AG20443 (cell line): ENCODE measurements around the gene EIF4G3.
"Not testable (repeated sequence)": the region's sequence is repeated elsewhere in the genome, so short reads cannot be mapped to it uniquely, and the experiment has no call there.

Experiments
- DNase-seq: peaks from one replicate; pipeline ENCODE4 v3.0.0; 2012; ENCODE audit warnings: low spot score, mixed read lengths

EIF4G3 gene

DNA sequence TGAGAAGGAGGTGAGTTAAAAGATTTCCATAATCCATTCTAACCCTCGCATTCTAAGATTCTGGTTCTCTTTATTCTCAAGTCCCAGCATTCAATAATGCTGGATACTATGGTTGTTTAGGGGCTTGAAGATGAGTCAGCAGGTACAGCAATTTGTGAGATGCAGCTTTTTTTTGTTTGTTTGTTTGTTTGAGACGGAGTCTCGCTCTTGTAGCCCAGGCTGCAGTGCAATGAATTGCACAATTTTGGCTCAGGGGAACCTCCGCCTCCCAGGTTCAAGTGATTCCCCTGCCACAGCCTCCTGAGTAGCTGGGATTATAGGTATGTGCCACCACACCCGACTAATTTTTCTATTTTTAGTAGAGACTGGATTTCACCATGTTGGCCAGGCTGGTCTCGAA lies 23.3 kb downstream of the EIF4G3 start:
- no peak for DNase-seq

DNA sequence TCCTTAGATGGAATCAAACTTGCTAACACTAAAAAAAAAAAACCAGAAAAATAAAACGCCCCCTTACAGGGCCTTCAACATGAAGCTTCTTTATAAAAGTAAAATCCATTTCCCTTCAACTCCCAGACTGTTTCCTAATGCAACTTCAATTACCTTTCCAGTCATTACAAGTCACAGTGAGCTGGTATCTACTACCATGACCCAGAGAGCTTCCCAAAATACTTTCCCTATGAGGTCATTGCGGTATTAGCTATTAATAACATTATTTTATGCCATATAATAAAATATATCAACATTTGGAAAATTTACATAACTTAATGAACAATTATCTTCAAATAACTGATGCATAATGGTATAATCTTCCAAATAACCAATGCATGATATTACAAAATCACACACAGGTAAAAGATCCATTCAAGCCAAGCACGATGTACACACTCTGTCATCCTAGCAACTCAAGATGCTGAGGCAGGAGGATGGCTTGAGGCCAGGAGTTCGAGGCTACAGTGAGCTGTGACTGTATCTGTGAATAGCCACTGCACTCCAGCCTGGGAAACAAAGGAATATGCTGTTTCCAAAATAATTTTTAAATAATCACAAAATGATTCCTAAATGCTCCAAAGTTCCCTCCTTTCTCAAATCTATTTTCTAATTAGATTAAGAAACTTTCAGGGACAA lies 24.1 kb downstream of the EIF4G3 start:
- DNase-seq = no peak

DNA sequence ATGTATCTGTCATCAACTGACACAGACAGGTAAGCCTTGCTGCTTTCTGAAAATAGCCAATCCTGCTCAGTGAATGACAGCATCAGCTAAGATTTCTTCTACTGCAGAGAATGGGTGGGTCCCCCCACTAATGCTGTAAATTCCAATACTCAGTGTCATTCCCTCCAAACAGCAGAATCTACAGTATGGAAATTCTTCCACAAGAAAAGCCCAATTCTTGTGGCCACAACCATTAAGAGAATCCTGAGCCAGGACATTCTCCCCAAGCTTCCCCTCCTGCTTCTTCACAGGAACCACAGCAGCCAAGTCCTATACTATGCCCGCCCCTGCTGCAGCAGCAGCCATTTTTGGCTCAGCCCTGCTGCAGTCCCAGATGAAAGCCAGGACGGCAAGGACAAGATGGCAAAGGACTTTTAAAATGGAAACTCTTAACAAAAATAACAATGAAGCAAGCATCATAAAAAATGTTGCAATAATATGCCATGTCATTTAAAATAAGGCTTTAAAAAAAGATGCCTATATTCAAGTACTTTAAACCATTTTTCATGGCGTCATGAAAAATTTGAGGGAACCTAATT lies 26.8 kb downstream of the EIF4G3 start:
- peak; percentile 86 for DNase-seq

GRCh38 chr1:21149430-21149854 lies 27.3 kb downstream of the EIF4G3 start:
- DNase-seq = peak; percentile 69

- DNase-seq = no peak
These were observed 32.9 kb downstream of the EIF4G3 start for GRCh38 chr1:21143752-21144151.

GRCh38 chr1:21143138-21143537 lies 33.6 kb downstream of the EIF4G3 start:
- DNase-seq = no peak

GRCh38 chr1:21141030-21141429 lies 35.7 kb downstream of the EIF4G3 start:
- no peak for DNase-seq

- DNase-seq = no peak
These were observed 37.1 kb downstream of the EIF4G3 start for GRCh38 chr1:21139601-21140000.

GRCh38 chr1:21136344-21136743 lies 40.4 kb downstream of the EIF4G3 start:
- not testable (repeated sequence) for DNase-seq

- DNase-seq = no peak
These were observed 45.5 kb downstream of the EIF4G3 start for GRCh38 chr1:21131200-21131599.

DNA sequence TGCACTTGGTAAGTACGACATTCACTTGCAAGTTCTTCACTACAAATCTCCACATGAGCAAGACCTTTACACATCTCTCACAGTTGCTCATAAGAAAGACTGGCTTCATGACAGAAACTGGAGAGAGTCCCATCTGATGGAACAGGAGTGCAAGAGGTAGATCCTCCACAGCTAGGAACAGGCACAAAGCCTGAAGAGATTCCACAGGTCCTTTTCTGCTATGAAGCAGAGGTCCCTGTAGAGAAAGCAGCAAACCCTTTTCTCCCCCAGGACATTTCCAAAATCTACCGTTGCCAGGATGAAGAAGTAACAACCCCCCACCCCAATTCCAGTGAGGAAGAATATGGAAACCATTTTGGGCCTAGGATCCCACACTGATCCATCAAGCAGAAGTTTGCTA lies 47.3 kb downstream of the EIF4G3 start:
- DNase-seq = no peak

DNA sequence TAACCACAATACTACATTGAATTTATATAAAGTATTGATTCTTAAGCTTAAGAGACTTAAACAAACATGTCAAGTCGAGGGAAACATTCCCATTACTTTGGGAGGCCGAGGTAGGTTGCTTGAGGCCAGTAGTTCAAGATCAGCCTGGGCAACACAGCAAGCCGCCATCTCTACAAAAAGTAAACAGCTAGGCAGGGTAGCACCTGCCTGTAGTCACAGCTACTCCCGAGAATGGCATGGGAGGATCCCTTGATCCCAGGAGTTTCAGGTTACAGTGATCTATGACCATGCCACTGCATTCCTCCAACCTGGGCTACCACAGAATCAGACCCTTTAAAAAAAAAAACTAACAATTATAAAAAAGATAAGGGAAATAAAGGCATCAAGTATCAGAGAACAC lies 50.4 kb downstream of the EIF4G3 start:
- no peak for DNase-seq

DNA sequence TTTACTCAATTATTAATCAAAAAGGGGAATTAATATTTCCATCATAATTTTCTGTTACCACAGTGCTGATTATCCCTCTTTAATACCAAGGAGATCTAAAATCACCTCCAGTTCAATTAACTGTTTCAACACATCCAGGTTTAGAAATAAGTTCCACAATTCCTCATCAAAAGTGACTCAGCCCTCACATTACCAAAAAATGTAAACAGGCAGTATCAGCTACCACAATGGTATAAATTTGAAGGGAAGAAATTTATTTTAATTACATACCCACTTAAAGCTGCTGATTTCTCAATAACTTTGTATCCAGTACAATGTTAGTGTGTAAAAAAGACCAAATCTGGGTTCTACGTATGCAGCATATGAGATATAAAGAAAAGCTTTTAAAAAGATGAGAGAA lies 51.9 kb downstream of the EIF4G3 start:
- DNase-seq = peak; percentile 40

GRCh38 chr1:21123287-21123948 lies 53.3 kb downstream of the EIF4G3 start:
- DNase-seq = no peak

GRCh38 chr1:21121764-21122471 lies 54.8 kb downstream of the EIF4G3 start:
- DNase-seq = no peak

DNA sequence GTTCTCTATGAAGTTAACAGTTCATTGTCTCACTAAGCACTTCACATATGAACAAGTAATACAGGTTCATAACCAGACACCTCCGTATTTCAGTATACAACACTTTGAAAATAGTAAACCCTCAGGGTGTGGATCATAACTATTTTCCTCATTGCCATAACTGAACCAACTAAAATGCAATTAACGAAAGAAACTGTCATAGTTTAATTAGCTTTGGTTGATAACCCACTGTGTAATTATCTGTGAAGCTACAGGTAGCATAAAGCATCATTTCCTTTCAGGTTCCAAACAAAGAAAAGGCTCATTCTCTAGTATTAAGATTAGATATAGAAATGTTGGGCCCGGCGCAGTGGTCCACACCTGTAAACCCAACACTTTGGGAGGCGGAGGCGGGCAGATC lies 58.5 kb downstream of the EIF4G3 start:
- no peak for DNase-seq

DNA sequence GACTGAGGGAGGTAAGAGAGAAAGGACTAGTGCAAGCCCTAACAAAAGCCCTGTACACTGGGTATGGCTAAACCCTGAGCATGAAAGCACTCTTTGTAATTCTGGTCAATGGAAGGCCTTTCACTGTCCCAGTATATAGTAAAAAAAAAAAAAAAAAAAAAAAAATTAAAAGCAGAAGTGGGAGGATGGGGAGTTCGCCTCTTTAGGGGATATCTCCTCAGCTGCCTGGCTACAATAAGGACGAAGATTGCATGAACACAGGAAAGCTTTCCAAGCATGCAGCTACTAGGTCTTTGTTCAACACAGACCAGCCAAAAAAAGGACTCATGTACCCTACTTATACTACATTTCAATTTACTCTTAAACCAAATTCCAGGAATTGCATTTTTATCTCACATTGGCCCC lies 59.1 kb downstream of the EIF4G3 start:
- no peak for DNase-seq

DNA sequence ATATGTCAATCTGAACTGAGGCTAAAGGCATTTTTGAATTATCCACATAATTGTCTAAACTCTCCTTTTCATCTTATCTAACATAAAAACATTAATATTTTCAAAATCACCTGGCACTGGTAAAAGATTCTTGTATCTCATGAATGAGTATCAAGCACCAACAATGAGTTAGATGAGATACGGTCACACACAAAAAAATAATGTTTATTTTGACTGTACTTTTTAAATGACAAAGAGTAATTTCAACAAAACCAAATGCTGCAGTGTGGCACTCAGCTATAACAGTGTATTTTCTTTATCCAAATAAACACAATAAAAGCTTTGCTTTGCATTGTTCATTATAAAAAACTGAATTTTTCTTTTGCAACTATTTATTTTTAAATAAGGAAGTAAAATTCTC lies 59.5 kb downstream of the EIF4G3 start:
- no peak for DNase-seq

- DNase-seq = no peak
These were observed 61.5 kb downstream of the EIF4G3 start for GRCh38 chr1:21115098-21115760.

- no peak for DNase-seq
These were observed 62.3 kb downstream of the EIF4G3 start for GRCh38 chr1:21114431-21114830.

DNA sequence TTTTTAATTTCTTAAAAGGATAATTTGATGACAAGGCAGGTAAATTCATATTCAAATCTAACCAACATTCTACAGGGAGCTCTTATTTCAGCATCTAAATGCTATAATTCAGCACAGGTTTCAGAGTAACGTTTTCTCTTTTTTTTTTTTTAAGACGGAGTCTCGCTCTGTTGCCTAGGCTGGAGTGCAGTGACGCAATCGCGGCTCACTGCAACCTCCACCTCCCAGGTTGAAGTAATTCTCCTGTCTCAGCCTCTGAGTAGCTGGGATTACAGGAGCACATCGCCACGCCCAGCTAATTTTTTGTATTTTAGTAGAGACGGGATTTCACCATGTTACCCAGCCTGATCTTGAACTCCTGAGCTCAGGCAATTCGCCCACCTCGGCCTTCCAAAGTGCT lies 66.5 kb downstream of the EIF4G3 start:
- no peak for DNase-seq

- DNase-seq = no peak
These were observed 70.0 kb downstream of the EIF4G3 start for GRCh38 chr1:21106709-21107108.
